ENCODE data around the gene GUCY1B1.
A peak's percentile ranks its signal among the peaks of the same experiment; 100 is the strongest.

Gene GUCY1B1

DNA sequence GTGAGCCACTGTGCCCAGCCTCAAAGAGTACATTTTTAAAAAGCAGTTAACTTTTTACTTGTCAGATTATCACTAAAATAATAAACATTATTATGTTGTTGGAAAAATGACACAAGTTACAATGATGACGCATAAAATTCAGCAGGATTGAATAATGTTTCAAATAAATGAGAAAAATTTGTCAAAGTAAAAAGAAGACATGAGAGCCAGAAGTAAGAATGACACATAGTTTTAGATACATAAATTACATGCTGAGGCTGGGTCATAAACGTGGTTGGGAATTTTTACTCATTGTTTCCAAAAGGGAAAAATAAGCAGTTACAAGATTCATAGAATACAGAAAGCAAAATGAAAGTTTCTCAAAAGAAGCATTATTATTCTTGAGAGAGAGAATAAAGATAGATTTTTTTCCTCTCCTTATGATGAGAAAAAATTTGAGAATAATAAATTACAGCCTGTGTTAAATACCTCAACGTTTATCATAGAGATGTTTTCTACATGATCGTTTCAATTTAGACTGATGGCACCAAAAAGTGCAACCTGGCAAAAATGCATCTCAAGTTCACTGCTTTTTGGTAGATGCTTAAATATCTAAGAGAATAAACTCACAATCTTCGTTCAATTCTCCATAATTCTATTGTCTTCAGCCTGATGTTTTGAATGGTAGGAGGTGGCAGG, 40.4 kb downstream of the GUCY1B1 start:
- no peak for DNase-seq (ENCODE audit: low spot score)

DNA sequence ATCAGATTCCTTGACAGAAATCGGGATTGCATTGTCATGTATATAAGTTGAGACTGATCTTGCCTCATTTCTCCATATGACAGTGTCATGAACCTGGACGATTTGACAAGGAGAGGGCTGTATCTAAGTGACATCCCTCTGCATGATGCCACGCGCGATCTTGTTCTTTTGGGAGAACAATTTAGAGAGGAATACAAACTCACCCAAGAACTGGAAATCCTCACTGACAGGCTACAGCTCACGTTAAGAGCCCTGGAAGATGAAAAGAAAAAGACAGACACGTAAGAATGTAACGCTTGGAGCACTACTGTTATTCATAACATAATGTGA, 40.9 kb downstream of the GUCY1B1 start:
- DNase-seq (ENCODE audit: low spot score) = no peak

DNA sequence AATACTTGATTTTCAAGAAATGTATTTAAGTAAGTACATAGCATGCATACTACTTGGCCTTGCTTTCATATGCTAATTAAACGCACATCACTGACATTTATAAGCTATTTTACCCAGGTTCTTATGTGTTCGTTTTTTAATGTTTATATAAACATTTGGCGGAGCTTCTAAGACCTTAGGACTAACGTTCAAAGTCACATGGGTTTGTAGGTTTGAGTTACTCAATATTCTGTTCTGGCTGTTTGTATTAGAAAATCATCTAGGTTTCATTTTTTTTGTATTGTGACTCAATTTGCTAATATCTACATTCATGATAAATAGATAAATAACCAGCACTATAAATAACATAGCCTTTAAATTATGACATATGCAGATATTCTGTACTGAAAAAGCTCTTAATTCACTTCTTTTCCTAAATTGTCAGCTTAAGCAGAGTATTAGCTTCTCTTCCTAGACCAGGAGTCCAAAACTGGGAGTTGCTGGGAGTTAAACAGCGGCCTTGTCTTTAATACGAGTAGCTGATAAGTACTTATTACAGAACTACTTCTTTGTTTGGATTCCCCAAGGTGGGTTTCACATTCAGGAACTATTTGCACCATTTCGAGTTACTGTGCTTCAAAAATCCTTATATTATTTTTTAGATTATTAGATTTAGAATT, 42.0 kb downstream of the GUCY1B1 start:
- no peak for DNase-seq (ENCODE audit: low spot score)

DNA sequence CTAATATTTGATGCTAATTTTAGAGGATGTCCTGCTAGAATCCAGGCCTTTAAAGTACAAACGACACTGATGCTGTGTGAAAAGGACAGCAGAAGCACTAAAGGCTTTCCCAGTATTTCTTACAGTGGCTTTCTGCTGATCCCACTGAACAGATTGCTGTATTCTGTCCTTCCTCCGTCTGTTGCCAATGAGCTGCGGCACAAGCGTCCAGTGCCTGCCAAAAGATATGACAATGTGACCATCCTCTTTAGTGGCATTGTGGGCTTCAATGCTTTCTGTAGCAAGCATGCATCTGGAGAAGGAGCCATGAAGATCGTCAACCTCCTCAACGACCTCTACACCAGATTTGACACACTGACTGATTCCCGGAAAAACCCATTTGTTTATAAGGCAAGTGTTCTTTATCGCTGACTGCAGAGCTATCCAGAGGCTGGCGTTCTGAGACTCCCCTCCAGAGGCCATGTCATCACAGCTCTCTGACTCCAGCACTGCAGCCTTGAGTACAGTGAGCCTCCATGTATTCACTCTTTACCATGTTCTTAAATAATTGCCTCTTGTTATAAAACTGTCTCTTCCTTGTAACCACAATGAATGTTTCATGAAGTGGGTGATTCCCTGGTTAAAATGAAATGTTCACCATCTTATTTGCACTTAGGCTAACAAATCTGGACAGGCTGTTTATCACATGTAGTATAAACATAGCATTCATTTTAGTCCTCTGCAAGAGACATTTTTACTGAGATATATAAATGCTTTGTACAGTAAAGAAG, 43.6 kb downstream of the GUCY1B1 start:
- DNase-seq (ENCODE audit: low spot score) = peak; percentile 23

- DNase-seq (ENCODE audit: low spot score) = no peak
Observed at GRCh38 chr4:155805016-155805415, 46.2 kb downstream of the GUCY1B1 start.

GRCh38 chr4:155807021-155807420, 48.2 kb downstream of the GUCY1B1 start:
- no peak for DNase-seq (ENCODE audit: low spot score)

DNA sequence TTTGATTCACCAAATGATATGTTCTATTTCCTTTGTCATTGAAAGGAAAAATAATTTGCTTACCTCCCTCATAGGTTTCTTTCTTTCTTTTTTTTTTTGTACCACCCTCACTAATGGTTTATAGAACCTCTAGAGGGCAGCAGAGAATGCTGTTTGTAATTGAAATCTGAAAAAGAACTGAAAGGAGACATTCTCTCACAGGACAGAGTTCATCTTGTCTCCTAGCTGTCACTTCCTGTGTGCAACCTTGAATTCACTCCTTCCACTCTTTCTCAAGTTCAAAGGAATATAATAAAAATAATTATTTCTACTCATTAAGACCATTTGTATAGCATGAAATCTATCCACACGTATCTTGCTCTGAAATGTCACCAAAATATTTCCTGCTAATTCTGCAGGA, 51.0 kb downstream of the GUCY1B1 start:
- peak; percentile 60 for DNase-seq (ENCODE audit: low spot score)

DNA sequence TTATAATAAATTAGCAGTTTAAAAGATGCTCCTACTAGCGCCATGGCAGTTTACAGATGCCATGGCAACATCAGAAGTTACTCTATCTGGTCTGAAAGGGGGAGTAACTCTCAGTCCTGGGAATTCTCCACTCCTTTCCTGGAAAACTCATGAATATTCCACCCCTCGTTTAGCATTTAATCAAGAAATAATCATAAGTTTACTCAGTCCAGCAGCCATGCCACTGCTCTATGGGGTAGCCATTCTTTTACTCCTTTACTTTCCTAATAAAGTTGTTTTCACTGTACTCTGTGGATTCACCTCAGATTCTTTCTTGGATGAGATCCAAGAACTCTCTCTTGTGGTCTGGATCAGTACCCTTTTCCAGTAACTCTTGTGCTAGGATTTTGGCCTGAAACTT, 52.3 kb downstream of the GUCY1B1 start:
- no peak for DNase-seq (ENCODE audit: low spot score)

GRCh38 chr4:155818639-155819038, 59.8 kb downstream of the GUCY1B1 start:
- no peak for DNase-seq (ENCODE audit: low spot score)

GRCh38 chr4:155819066-155819465, 60.2 kb downstream of the GUCY1B1 start:
- DNase-seq (ENCODE audit: low spot score) = no peak

GRCh38 chr4:155820887-155821518, 62.2 kb downstream of the GUCY1B1 start:
- DNase-seq (ENCODE audit: low spot score) = no peak

GRCh38 chr4:155822572-155822971, 63.8 kb downstream of the GUCY1B1 start:
- no peak for DNase-seq (ENCODE audit: low spot score)

DNA sequence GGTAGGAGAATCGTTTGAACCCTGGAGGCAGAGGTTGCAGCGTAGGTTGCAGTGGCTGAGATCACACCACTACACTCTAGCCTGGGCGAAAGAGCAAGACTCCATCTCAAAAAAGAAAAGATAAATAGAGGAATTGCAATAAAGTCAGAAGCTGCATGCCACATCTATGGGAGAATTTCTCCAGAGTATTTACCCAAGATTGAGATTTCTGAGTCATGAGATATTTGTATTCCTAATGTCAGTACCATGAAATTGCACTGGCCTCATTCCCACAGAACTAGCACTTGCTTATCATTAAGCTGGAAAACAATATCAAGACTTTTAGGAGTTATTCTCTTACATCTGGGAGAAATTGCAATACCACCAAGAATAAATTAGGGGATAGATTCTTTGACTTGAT, 69.8 kb downstream of the GUCY1B1 start:
- DNase-seq (ENCODE audit: low spot score) = no peak

DNA sequence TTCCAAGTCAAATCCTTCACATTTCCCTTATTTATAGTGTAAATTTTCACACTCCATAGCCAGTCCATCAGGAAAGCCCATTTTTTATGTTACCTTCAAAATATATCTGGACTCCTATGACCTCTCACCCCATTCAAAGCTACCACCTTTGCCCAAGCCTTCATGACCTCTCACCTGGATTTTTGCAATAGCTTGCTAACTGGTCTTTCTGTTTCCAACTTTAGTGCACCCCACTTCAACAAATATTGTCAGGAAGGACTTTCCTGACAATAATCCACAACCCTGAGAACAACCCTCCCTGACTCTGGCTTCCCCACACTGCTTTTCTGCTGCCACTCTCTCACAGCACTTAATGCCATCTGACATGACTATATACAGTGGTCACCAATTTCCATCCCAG, 73.8 kb downstream of the GUCY1B1 start:
- DNase-seq (ENCODE audit: low spot score) = no peak

- no peak for DNase-seq (ENCODE audit: low spot score)
Observed at GRCh38 chr4:155837203-155837796, 78.5 kb downstream of the GUCY1B1 start.

GRCh38 chr4:155842080-155842479, 83.3 kb downstream of the GUCY1B1 start:
- no peak for DNase-seq (ENCODE audit: low spot score)

DNA sequence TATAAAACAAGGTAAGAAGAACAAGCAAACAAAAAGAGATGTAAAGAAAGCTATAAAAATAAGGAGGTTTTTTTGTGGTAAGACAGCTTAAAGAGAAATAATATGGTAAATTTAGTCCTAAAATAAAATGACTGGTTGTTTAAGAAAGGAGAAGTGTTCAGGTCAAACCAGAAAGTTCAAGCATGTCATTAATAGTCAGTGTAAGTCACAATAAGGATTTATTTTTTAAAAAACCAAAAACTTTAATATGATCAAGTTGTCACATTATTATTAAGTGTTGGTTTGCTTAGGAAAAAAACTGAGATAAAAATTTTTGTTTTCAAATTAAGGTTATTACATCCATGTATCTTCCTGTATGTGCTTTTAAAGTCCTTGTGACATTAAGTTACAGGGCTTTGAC, 88.1 kb downstream of the GUCY1B1 start:
- DNase-seq (ENCODE audit: low spot score) = no peak

DNA sequence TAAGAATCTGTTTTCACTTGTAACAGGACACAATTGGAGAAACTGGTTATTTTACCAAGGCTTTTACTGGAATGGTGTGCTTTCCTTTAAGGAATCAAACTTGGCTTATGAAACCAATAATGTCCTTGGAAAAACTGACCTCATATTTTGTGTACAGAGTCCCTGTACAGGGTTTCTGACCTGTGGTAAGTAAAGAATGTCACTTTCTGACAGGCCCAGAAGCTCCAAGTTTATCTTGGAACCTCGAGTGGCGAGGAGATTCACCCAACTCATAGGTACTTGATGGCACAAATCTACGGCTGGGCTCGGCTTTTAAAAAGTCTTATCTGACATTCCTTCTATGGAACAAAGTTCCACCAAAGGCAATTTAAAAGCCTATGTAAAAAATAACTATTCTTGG, 90.2 kb downstream of the GUCY1B1 start:
- no peak for DNase-seq (ENCODE audit: low spot score)

- no peak for DNase-seq (ENCODE audit: low spot score)
Observed at GRCh38 chr4:155853189-155853588, 94.4 kb downstream of the GUCY1B1 start.

- DNase-seq (ENCODE audit: low spot score) = peak; percentile 41
Observed at GRCh38 chr4:155854582-155855226, 95.9 kb downstream of the GUCY1B1 start.

DNA sequence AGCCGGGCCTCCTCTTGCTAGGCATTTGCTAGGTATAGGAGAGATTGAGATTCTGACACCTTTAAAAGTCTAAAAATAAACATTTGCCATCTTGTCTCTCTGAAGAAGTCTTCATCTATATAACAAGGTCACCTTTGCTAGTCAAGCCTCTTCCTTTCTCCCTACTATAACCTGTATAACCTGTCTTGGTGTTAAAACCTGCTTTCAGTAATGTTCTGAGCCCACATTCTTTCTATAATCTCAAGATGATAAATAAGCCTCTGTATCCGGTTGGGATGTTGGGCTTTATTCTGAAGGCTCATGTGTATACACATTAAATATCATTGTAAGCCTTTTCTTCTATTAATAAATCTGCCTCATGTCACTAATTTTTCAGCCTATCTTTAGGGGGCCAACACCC, 97.1 kb downstream of the GUCY1B1 start:
- no peak for DNase-seq (ENCODE audit: low spot score)

Data from Ammon's horn (tissue), 1 donor.